ENCODE data around the gene ATG101. TPM values are rescaled to one million over a fixed set of nuclear protein-coding genes. Genes with fewer than 3 reads are reported as not detected.

ATG101 gene
- polyA plus RNA-seq, 1 donor (not counting 4 experiments of a cell fraction or from before 2014, with no cell fraction given) = 62.7 TPM

DNA sequence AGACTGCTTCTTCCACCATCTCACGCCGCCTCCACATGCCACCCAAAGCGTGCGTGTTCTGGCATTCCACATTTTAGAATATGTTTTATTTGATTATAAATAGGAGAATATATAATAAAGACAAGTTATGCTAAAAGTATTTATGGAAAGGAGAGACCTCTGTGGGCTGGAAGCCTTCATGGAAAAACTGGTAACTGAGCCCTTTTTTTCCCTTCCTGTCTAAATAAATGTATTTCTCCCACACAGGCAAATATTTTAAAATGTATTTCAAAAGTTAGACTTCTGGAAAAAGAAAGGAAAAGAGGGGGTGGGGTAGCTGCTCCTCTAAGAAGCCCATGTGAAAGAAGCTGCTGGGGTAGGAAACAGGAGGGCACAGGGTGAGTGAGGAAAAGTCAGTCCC is 34.6 kb upstream of the ATG101 start:
- peaks cover 22% of the 10 kb centered on the region for H3K4me1 ChIP-seq (ENCODE audit: control insufficient read depth, extremely low read depth, insufficient read depth, low read length)
- H4K20me1 ChIP-seq (ENCODE audit: control insufficient read depth, extremely low read depth, insufficient read depth, low read length) = no peaks in the 10 kb centered on the region
- H3K4me2 ChIP-seq (ENCODE audit: control insufficient read depth, extremely low read depth, insufficient read depth, low read depth, low read length) = no peak overlapping the region
- DNase-seq (ENCODE audit: low read depth, low spot score) (no peak), FAIRE-seq (no peak)
- no peak overlapping the region for H3K9ac ChIP-seq (ENCODE audit: control insufficient read depth, extremely low read depth, insufficient read depth, low read length)
- no peak overlapping the region for H3K4me3 ChIP-seq (ENCODE audit: control insufficient read depth in 2 of 3, extremely low read depth in 1 of 3, insufficient read depth in 2 of 3, low read depth in 1 of 3, low read length in 3 of 3)
- H2AFZ ChIP-seq (ENCODE audit: control insufficient read depth, low read length) = no peak overlapping the region
- no peak for TF ChIP-seq EZH2 (IDR thresholded peaks at IDR 0.05; ENCODE audit: low read length)
- TF ChIP-seq, protein P1, sequence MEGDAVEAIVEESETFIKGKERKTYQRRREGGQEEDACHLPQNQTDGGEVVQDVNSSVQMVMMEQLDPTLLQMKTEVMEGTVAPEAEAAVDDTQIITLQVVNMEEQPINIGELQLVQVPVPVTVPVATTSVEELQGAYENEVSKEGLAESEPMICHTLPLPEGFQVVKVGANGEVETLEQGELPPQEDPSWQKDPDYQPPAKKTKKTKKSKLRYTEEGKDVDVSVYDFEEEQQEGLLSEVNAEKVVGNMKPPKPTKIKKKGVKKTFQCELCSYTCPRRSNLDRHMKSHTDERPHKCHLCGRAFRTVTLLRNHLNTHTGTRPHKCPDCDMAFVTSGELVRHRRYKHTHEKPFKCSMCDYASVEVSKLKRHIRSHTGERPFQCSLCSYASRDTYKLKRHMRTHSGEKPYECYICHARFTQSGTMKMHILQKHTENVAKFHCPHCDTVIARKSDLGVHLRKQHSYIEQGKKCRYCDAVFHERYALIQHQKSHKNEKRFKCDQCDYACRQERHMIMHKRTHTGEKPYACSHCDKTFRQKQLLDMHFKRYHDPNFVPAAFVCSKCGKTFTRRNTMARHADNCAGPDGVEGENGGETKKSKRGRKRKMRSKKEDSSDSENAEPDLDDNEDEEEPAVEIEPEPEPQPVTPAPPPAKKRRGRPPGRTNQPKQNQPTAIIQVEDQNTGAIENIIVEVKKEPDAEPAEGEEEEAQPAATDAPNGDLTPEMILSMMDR (optimal IDR thresholded peaks at IDR 0.05 in 1 of 3, IDR thresholded peaks at IDR 0.05 in 1 of 3, conservative IDR thresholded peaks at IDR 0.05 in 1 of 3; ENCODE audit: extremely low read depth in 1 of 3, insufficient read depth in 2 of 3, low read length in 3 of 3) = no peak
- no peaks in the 10 kb centered on the region for H3K79me2 ChIP-seq (ENCODE audit: control insufficient read depth, insufficient read depth, low read length)
- no peaks in the 10 kb centered on the region for H3K9me1 ChIP-seq (ENCODE audit: control insufficient read depth, extremely low read depth, insufficient read depth, low read length)
- H3K27me3 ChIP-seq (ENCODE audit: control insufficient read depth, extremely low read depth, insufficient read depth, low read length) = peaks cover 13% of the 10 kb centered on the region
- H3K27ac ChIP-seq (ENCODE audit: control insufficient read depth, insufficient read depth, low read length) = no peak overlapping the region
- dilution Hi-C loops (cut with MboI; ENCODE audit: extremely low pct_ligation_motif_present, low sequenced_read_pairs) = no loop called here
- H3K9me3 ChIP-seq (ENCODE audit: control insufficient read depth, low read depth, low read length) = no peaks in the 10 kb centered on the region
- H3K36me3 ChIP-seq (ENCODE audit: control insufficient read depth in 2 of 2, extremely low read depth in 1 of 2, insufficient read depth in 2 of 2, low read length in 2 of 2) = no peaks in the 10 kb centered on the region

GRCh38 chr12:52035926-52036325 is 33.9 kb upstream of the ATG101 start:
- H3K4me1 ChIP-seq (ENCODE audit: control insufficient read depth, extremely low read depth, insufficient read depth, low read length) = peaks cover 22% of the 10 kb centered on the region
- no peaks in the 10 kb centered on the region for H3K36me3 ChIP-seq (ENCODE audit: control insufficient read depth in 2 of 2, extremely low read depth in 1 of 2, insufficient read depth in 2 of 2, low read length in 2 of 2)
- no peaks in the 10 kb centered on the region for H3K79me2 ChIP-seq (ENCODE audit: control insufficient read depth, insufficient read depth, low read length)
- H3K4me2 ChIP-seq (ENCODE audit: control insufficient read depth, extremely low read depth, insufficient read depth, low read depth, low read length) = no peak overlapping the region
- H2AFZ ChIP-seq (ENCODE audit: control insufficient read depth, low read length) = no peak overlapping the region
- no peaks in the 10 kb centered on the region for H3K9me3 ChIP-seq (ENCODE audit: control insufficient read depth, low read depth, low read length)
- no peak overlapping the region for H3K27ac ChIP-seq (ENCODE audit: control insufficient read depth, insufficient read depth, low read length)
- H3K4me3 ChIP-seq (ENCODE audit: control insufficient read depth in 2 of 3, extremely low read depth in 1 of 3, insufficient read depth in 2 of 3, low read depth in 1 of 3, low read length in 3 of 3) = no peak overlapping the region
- H3K27me3 ChIP-seq (ENCODE audit: control insufficient read depth, extremely low read depth, insufficient read depth, low read length) = peaks cover 13% of the 10 kb centered on the region
- H3K9ac ChIP-seq (ENCODE audit: control insufficient read depth, extremely low read depth, insufficient read depth, low read length) = peak overlapping the region; percentile 77
- H3K9me1 ChIP-seq (ENCODE audit: control insufficient read depth, extremely low read depth, insufficient read depth, low read length) = no peaks in the 10 kb centered on the region
- dilution Hi-C loops (cut with MboI; ENCODE audit: extremely low pct_ligation_motif_present, low sequenced_read_pairs) = no loop called here
- DNase-seq (ENCODE audit: low read depth, low spot score) = no peak
- no peak for FAIRE-seq
- no peak for TF ChIP-seq EZH2 (IDR thresholded peaks at IDR 0.05; ENCODE audit: low read length)
- TF ChIP-seq, protein P1 (optimal IDR thresholded peaks at IDR 0.05 in 1 of 3, IDR thresholded peaks at IDR 0.05 in 1 of 3, conservative IDR thresholded peaks at IDR 0.05 in 1 of 3; ENCODE audit: extremely low read depth in 1 of 3, insufficient read depth in 2 of 3, low read length in 3 of 3) = no peak
- no peaks in the 10 kb centered on the region for H4K20me1 ChIP-seq (ENCODE audit: control insufficient read depth, extremely low read depth, insufficient read depth, low read length)
